HG03439 (cell line): ENCODE results near the gene RASGRP1.
A peak's percentile ranks its signal among the peaks of the same experiment; 100 is the strongest.

Source experiments
- ATAC-seq: cut with Tn5 transposase; IDR thresholded peaks from one replicate; pipeline ENCODE4 v1.9.1; 2021; ENCODE audit warnings: mild to moderate bottlenecking, moderate library complexity; ENCODE audit not compliant: unreplicated experiment

Gene RASGRP1

GRCh38 chr15:38576261-38576660, 11.6 kb upstream of the RASGRP1 start:
- ATAC-seq = no peak

- ATAC-seq = no peak
Measured at GRCh38 chr15:38565287-38565670, 665 bp upstream of the RASGRP1 start.

GRCh38 chr15:38563723-38564519, 693 bp downstream of the RASGRP1 start:
- ATAC-seq = peak; percentile 74

GRCh38 chr15:38562278-38562677, 2.3 kb downstream of the RASGRP1 start:
- no peak for ATAC-seq

- no peak for ATAC-seq
Measured at GRCh38 chr15:38560456-38560926, 4.1 kb downstream of the RASGRP1 start.

GRCh38 chr15:38559636-38560307, 4.8 kb downstream of the RASGRP1 start:
- ATAC-seq = no peak

GRCh38 chr15:38559131-38559530, 5.5 kb downstream of the RASGRP1 start:
- ATAC-seq = no peak

- ATAC-seq = no peak
Measured at GRCh38 chr15:38558372-38559059, 6.1 kb downstream of the RASGRP1 start.

- ATAC-seq = no peak
Measured at GRCh38 chr15:38557921-38558320, 6.7 kb downstream of the RASGRP1 start.

- no peak for ATAC-seq
Measured at GRCh38 chr15:38555686-38556334, 8.8 kb downstream of the RASGRP1 start.

GRCh38 chr15:38554354-38554753, 10.3 kb downstream of the RASGRP1 start:
- peak; percentile 42 for ATAC-seq

GRCh38 chr15:38553071-38553470, 11.5 kb downstream of the RASGRP1 start:
- ATAC-seq = no peak

GRCh38 chr15:38551720-38552648, 12.6 kb downstream of the RASGRP1 start:
- no peak for ATAC-seq

GRCh38 chr15:38549222-38549621, 15.4 kb downstream of the RASGRP1 start:
- no peak for ATAC-seq

- no peak for ATAC-seq
Measured at GRCh38 chr15:38547255-38547997, 17.2 kb downstream of the RASGRP1 start.

- ATAC-seq = no peak
Measured at GRCh38 chr15:38545179-38545578, 19.4 kb downstream of the RASGRP1 start.

GRCh38 chr15:38541026-38541425, 23.6 kb downstream of the RASGRP1 start:
- no peak for ATAC-seq

GRCh38 chr15:38540510-38540909, 24.1 kb downstream of the RASGRP1 start:
- no peak for ATAC-seq

GRCh38 chr15:38539008-38539343, 25.6 kb downstream of the RASGRP1 start:
- ATAC-seq = no peak
